HepG2 (cell line): ENCODE data around the gene RRBP1. TPM values are rescaled to one million over a fixed set of nuclear protein-coding genes. Genes with fewer than 3 reads are reported as not detected.

Source experiments
- ATAC-seq: fragments of 200-7000 bp; cut with Tn5 transposase; 3 replicates; pipeline ENCODE4 v1.9.1; 2020; ENCODE audit warnings: mild to moderate bottlenecking, moderate library complexity
- BruUV-seq: library from RNA; stranded (reverse); fragments of 400-500 nt; replicated peaks from 2 replicates; lab custom pipeline; 2021; lab: Mats Ljungman, UMichigan
- CTCF ChIA-PET: fragments of 300-600 bp; formaldehyde crosslinking; extraction: SDS; loops from one replicate; lab custom pipeline; 2021; ENCODE audit warnings: low total read pairs, inconsistent platforms, low intra/inter-chr PET ratio; lab: Yijun Ruan, JAX
- POLR2A ChIA-PET: fragments of 350-600 bp; sonication (Branson Sonifier 250); formaldehyde crosslinking; loops from one replicate; lab custom pipeline; 2020; ENCODE audit warnings: antibody characterized with exemption, inconsistent platforms; lab: Yijun Ruan, JAX
- DNase-seq: peaks from one replicate; pipeline ENCODE4 v3.0.0-alpha.2; 2015; ENCODE audit warnings: low spot score
- FAIRE-seq: peaks from 3 replicates; lab custom pipeline; 2011; peaks lifted over from hg19 to GRCh38; lab: Jason Lieb, UNC
- H2AFZ ChIP-seq: one replicate; pipeline ENCODE4 v1.6.1; 2011; ENCODE audit warnings: low read length, inconsistent platforms
- H3K27ac ChIP-seq: fragments of 300-600 bp; 3 replicates; pipeline ENCODE4 v1.8.0; 2011; ENCODE audit warnings: mixed run types, mild to moderate bottlenecking, mixed read lengths, low read length, inconsistent platforms; ENCODE audit not compliant: insufficient read depth; ENCODE audit errors: extremely low read length
- H3K27me3 ChIP-seq, 2 experiments: fragments of 200-600 bp in 1 of 2; 2 replicates in 1 of 2; 3 replicates in 1 of 2; pipeline versions ENCODE4 v1.6.0 to v1.8.0; 2011; ENCODE audit warnings: low read length in 2 of 2, mild to moderate bottlenecking in 2 of 2, moderate library complexity in 2 of 2, inconsistent platforms in 1 of 2; ENCODE audit not compliant: insufficient read depth in 2 of 2, control insufficient read depth in 1 of 2
- H3K36me3 ChIP-seq, 2 experiments: fragments of 200-600 bp in 1 of 2; replicated peaks in 1 of 2; 2 replicates in 1 of 2; 3 replicates in 1 of 2; pipeline versions ENCODE4 v1.5.1 to v1.8.0; 2011; ENCODE audit warnings: low read length in 2 of 2, inconsistent platforms in 1 of 2; ENCODE audit not compliant: insufficient read depth in 2 of 2, control insufficient read depth in 1 of 2
- H3K4me1 ChIP-seq: 2 replicates; pipeline ENCODE4 v1.5.1; 2012; ENCODE audit warnings: low read length, inconsistent platforms; ENCODE audit not compliant: insufficient read depth
- H3K4me2 ChIP-seq: 2 replicates; pipeline ENCODE4 v1.6.0; 2011; ENCODE audit warnings: low read depth, low read length, inconsistent platforms
- H3K4me3 ChIP-seq, 3 experiments: fragments of 200-600 bp in 1 of 3; sonication (generic), shearing (Covaris generic) in 1 of 3; replicated peaks in 1 of 3; 2 replicates each; pipeline ENCODE4 v1.5.1; 2011 to 2016; ENCODE audit warnings: low read length in 3 of 3, inconsistent platforms in 2 of 3, low read depth in 2 of 3, mild to moderate bottlenecking in 2 of 3, control low read depth in 1 of 3, mixed read lengths in 1 of 3; ENCODE audit not compliant: insufficient read depth in 1 of 3
- H3K79me2 ChIP-seq: one replicate; pipeline ENCODE4 v1.6.1; 2011; ENCODE audit warnings: low read length, inconsistent platforms; ENCODE audit not compliant: insufficient read depth
- H3K9ac ChIP-seq: 2 replicates; pipeline ENCODE4 v1.6.0; 2011; ENCODE audit warnings: mild to moderate bottlenecking, low read depth, low read length, inconsistent platforms; ENCODE audit not compliant: insufficient read depth
- H3K9me3 ChIP-seq: 2 replicates; pipeline ENCODE4 v1.5.1; 2012; ENCODE audit warnings: mild to moderate bottlenecking, low read length
- H4K20me1 ChIP-seq: 2 replicates; pipeline ENCODE4 v1.6.0; 2011; ENCODE audit warnings: inconsistent platforms, mild to moderate bottlenecking, low read length, moderate library complexity; ENCODE audit not compliant: insufficient read depth
- ARNT ChIP-seq: fragments of 450-650 bp; IDR thresholded peaks from 2 replicates; pipeline ENCODE4 v1.6.1; 2017
- CHD4 ChIP-seq: fragments of 200-600 bp; sonication (generic); IDR thresholded peaks from 2 replicates; pipeline ENCODE4 v1.7.0; 2017; ENCODE audit warnings: mild to moderate bottlenecking, low read length, borderline replicate concordance
- FOSL2 ChIP-seq: sonication (generic); formaldehyde crosslinking; IDR thresholded peaks from 2 replicates; pipeline ENCODE4 v1.4.0; 2020; ENCODE audit warnings: missing genetic modification reagents
- JDP2 ChIP-seq: sonication (generic); formaldehyde crosslinking; IDR thresholded peaks from 2 replicates; pipeline ENCODE4 v1.8.1; 2022; ENCODE audit warnings: missing genetic modification reagents, borderline replicate concordance
- KDM6A ChIP-seq: IDR thresholded peaks from 2 replicates; pipeline ENCODE4 v1.6.1; 2016; ENCODE audit warnings: low read depth
- PHF20 ChIP-seq: sonication (generic); formaldehyde crosslinking; IDR thresholded peaks from 2 replicates; pipeline ENCODE4 v1.5.0; 2020; ENCODE audit warnings: mild to moderate bottlenecking, missing genetic modification reagents
- SSRP1 ChIP-seq: IDR thresholded peaks from 2 replicates; pipeline ENCODE4 v1.6.1; 2016; ENCODE audit warnings: control low read depth
- THAP9 ChIP-seq: sonication (generic); formaldehyde crosslinking; IDR thresholded peaks from 2 replicates; pipeline ENCODE4; 2020; ENCODE audit warnings: missing genetic modification reagents, mild to moderate bottlenecking, borderline replicate concordance
- ZNF33B ChIP-seq: sonication (generic); formaldehyde crosslinking; IDR thresholded peaks from 2 replicates; pipeline ENCODE4 v1.5.1; 2020; ENCODE audit warnings: mild to moderate bottlenecking, missing genetic modification reagents
- ZNF777 ChIP-seq: sonication (generic); formaldehyde crosslinking; IDR thresholded peaks from 2 replicates; pipeline ENCODE4 v1.4.0; 2020; ENCODE audit warnings: missing genetic modification reagents
- ZSCAN12 ChIP-seq: sonication (generic); formaldehyde crosslinking; IDR thresholded peaks from 2 replicates; pipeline ENCODE4 v1.9.0; 2021; ENCODE audit warnings: mild to moderate bottlenecking, missing genetic modification reagents
- ZSCAN31 ChIP-seq: sonication (generic); formaldehyde crosslinking; IDR thresholded peaks from 2 replicates; pipeline ENCODE4 v1.5.0; 2020; ENCODE audit warnings: low read depth, mild to moderate bottlenecking, missing genetic modification reagents
- WGBS: methylation state at CpG from one replicate; pipeline ENCODE4 v1.1.6; 2017; ENCODE audit warnings: low lambda C conversion rate; 5-methylcytosine and 5-hydroxymethylcytosine counted together
- in situ Hi-C: cut with HindIII; loops from 2 replicates; pipeline ENCODE4 v1.10.0; 2017; ENCODE audit warnings: low pct_unique_long_range_greater_than_20kb; ENCODE audit not compliant: extremely low pct_ligation_motif_present
- intact Hi-C: fragments of 100-400 bp; cut with micrococcal nuclease; formaldehyde crosslinking; loops from one replicate; pipeline ENCODE4 v1.10.0; 2022; ENCODE audit not compliant: unreplicated experiment
- polyA plus RNA-seq, 8 experiments: library from polyadenylated mRNA; depleted of rRNA in 3 of 8; stranded (reverse) in 7 of 8; unstranded in 1 of 8; fragments of >200 nt; fragmentation: Illumina TruSeq in 4 of 8; extraction: Trizol in 4 of 8; gene quantifications; 2 replicates each; pipeline versions ENCODE4 v1.2.1 to v1.2.3, GENCODE V29; 2011 to 2016; ENCODE audit warnings: low read depth in 4 of 8, missing spikeins in 1 of 8, mixed read lengths in 1 of 8; ENCODE audit not compliant: insufficient read depth in 1 of 8
- total RNA-seq, 5 experiments: library from RNA; depleted of rRNA; stranded (reverse); fragments of >200 nt; fragmentation: Illumina TruSeq; extraction: Trizol; gene quantifications; 2 replicates each; pipeline ENCODE4 v1.2.3, GENCODE V29; 2016; ENCODE audit warnings: low read depth in 1 of 5
- TF ChIP-seq, protein P1 (sequence below): sonication (generic); formaldehyde crosslinking; IDR thresholded peaks from 2 replicates; pipeline ENCODE4 v1.8.0; 2022; ENCODE audit warnings: low read depth, missing genetic modification reagents

Gene RRBP1
- total and polyA plus RNA-seq, 2 of the 13 experiments (the other 11 are each of a cell fraction or from before 2014, with no cell fraction given) = 150 to 222 TPM

GRCh38 chr20:17590245-17590644 is 91.8 kb downstream of the RRBP1 start:
- WGBS = 94% methylated on average over 1 of the region's 1 CpG
- intact Hi-C loops = no loop called here
- Histone ChIP-seq H3K79me2 (peaks cover 44% of the 10 kb centered on the region), H3K27me3 (no peaks in the 10 kb centered on the region), H3K4me1 (no peaks in the 10 kb centered on the region), H3K36me3 (peaks cover 0 to 1% of the 10 kb centered on the region in 2 experiments; a peak in 1 of 5 replicates), H2AFZ (no peak overlapping the region), H3K4me3 (no peak overlapping the region), H3K9ac (no peak overlapping the region), H4K20me1 (no peaks in the 10 kb centered on the region), H3K4me2 (no peak overlapping the region), H3K9me3 (no peaks in the 10 kb centered on the region), H3K27ac (no peak overlapping the region)
- TF ChIP-seq ARNT = no peak
- TF ChIP-seq THAP9 = no peak
- TF ChIP-seq ZNF33B (CRISPR knock-in tag) = no peak
- TF ChIP-seq FOSL2 (CRISPR knock-in tag) = no peak
- TF ChIP-seq CHD4 = no peak
- no peak for TF ChIP-seq SSRP1 (CRISPR knock-in tag)
- no peak for TF ChIP-seq ZSCAN12 (CRISPR knock-in tag)
- no peak for TF ChIP-seq JDP2
- TF ChIP-seq, protein P1, sequence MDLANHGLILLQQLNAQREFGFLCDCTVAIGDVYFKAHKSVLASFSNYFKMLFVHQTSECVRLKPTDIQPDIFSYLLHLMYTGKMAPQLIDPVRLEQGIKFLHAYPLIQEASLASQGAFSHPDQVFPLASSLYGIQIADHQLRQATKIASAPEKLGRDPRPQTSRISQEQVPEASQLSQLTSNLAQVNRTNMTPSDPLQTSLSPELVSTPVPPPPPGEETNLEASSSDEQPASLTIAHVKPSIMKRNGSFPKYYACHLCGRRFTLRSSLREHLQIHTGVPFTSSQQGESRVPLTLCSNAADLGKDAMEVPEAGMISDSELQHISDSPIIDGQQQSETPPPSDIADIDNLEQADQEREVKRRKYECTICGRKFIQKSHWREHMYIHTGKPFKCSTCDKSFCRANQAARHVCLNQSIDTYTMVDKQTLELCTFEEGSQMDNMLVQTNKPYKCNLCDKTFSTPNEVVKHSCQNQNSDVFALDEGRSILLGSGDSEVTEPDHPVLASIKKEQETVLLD = no peak
- no peak for TF ChIP-seq KDM6A (CRISPR knock-in tag)
- TF ChIP-seq ZNF777 (CRISPR knock-in tag) = no peak
- TF ChIP-seq PHF20 (CRISPR knock-in tag) = no peak
- TF ChIP-seq ZSCAN31 = no peak
- ATAC-seq = no peak
- in situ Hi-C loops = no loop called here
- POLR2A ChIA-PET = no interaction called here
- DNase-seq = no peak
- CTCF ChIA-PET = no interaction called here
- no peak for FAIRE-seq
- no TSS peak for BruUV-seq
